ENCODE measurements around the gene OLAH.

The OLAH gene

GRCh38 chr10:15099886-15100285, 56.1 kb downstream of the OLAH start (continued):
- TF ChIP-seq PRDM4 (tag by site-specific recombination; IDR thresholded peaks at IDR 0.05): peak; percentile 51

GRCh38 chr10:15103513-15103912, 59.8 kb downstream of the OLAH start:
- no peak overlapping the region for H3K27ac ChIP-seq (ENCODE audit: extremely low read depth, low read depth, low read length)
- TF ChIP-seq ZNF19 (tag by site-specific recombination; IDR thresholded peaks at IDR 0.05; ENCODE audit: low read depth) (no peak), ZNF768 (tag by site-specific recombination; IDR thresholded peaks at IDR 0.05) (no peak), PRDM1 (tag by site-specific recombination; IDR thresholded peaks at IDR 0.05) (no peak), ZNF354C (tag by site-specific recombination; IDR thresholded peaks at IDR 0.05; ENCODE audit: borderline replicate concordance, low read depth) (no peak), ZNF510 (tag by site-specific recombination; IDR thresholded peaks at IDR 0.05; ENCODE audit: insufficient replicate concordance) (no peak), ZNF776 (tag by site-specific recombination; IDR thresholded peaks at IDR 0.05; ENCODE audit: borderline replicate concordance) (no peak), KLF17 (tag by site-specific recombination; IDR thresholded peaks at IDR 0.05) (no peak)
- H3K9me3 ChIP-seq (ENCODE audit: control insufficient read depth, insufficient read depth, low read depth, low read length): no peaks in the 10 kb centered on the region
- H3K4me3 ChIP-seq (ENCODE audit: low read depth, low read length): no peak overlapping the region
- POLR2A ChIA-PET: interaction anchor here (0.9 kb wide), 1 partner anchor 65 kb away, joined by 3 read pairs; the partner anchor contains the start of gene NMT2
- H3K36me3 ChIP-seq (ENCODE audit: control insufficient read depth in 2 of 2, insufficient read depth in 1 of 2, low read length in 2 of 2): peaks cover 39 to 72% of the 10 kb centered on the region in 2 experiments
- CTCF ChIA-PET: interaction anchor here (0.6 to 1.1 kb wide), 3 partner anchors 48 to 132 kb away, joined by 3 to 4 read pairs (median 3); no protein-coding TSS in a partner anchor
- peaks cover 8% of the 10 kb centered on the region for H3K4me1 ChIP-seq (ENCODE audit: control insufficient read depth, insufficient read depth, low read length)

GRCh38 chr10:15106352-15107013, 62.7 kb downstream of the OLAH start:
- CTCF ChIA-PET: interaction anchor here (0.5 to 2.0 kb wide), 10 partner anchors 9 to 610 kb away, joined by 3 to 9 read pairs (median 4); partner anchors contain the start of gene RPP38
- POLR2A ChIA-PET: interaction anchor here (0.6 to 1.5 kb wide), 3 partner anchors 9 to 269 kb away, joined by 3 to 4 read pairs (median 4); partner anchors contain the start of genes CDNF, DCLRE1C, HSPA14 and MSANTD7
- peaks cover 56 to 79% of the 10 kb centered on the region in 2 experiments for H3K36me3 ChIP-seq (ENCODE audit: control insufficient read depth in 2 of 2, insufficient read depth in 1 of 2, low read length in 2 of 2)
- TF ChIP-seq ZFP69B (tag by site-specific recombination; IDR thresholded peaks at IDR 0.05) (no peak), ZEB2 (tag by site-specific recombination; IDR thresholded peaks at IDR 0.05) (no peak), ZNF785 (tag by site-specific recombination; IDR thresholded peaks at IDR 0.05) (no peak), ZNF510 (tag by site-specific recombination; IDR thresholded peaks at IDR 0.05; ENCODE audit: insufficient replicate concordance) (no peak), IKZF3 (tag by site-specific recombination; IDR thresholded peaks at IDR 0.05) (peak; percentile 51; the same call in 1 of the 2 replicates), ZBTB49 (tag by site-specific recombination; IDR thresholded peaks at IDR 0.05; ENCODE audit: low read depth) (no peak), PRDM1 (tag by site-specific recombination; IDR thresholded peaks at IDR 0.05) (0 out of 2 replicates have a peak, but pooled peaks have one; percentile 16), ZNF488 (tag by site-specific recombination; IDR thresholded peaks at IDR 0.05) (no peak), ZNF654 (tag by site-specific recombination; IDR thresholded peaks at IDR 0.05; ENCODE audit: low read depth) (peak; percentile 92), ZSCAN30 (tag by site-specific recombination; IDR thresholded peaks at IDR 0.05) (0 out of 2 replicates have a peak, but pooled peaks have one; percentile 51), PRDM10 (tag by site-specific recombination; IDR thresholded peaks at IDR 0.05) (peak; percentile 56), ZNF366 (tag by site-specific recombination; conservative IDR thresholded peaks at IDR 0.05) (no peak), GLI2 (tag by site-specific recombination; IDR thresholded peaks at IDR 0.05; ENCODE audit: borderline replicate concordance, low read depth) (no peak)

More at GRCh38 chr10:15106352-15107013, 62.7 kb downstream of the OLAH start:
- H3K4me3 ChIP-seq (ENCODE audit: low read depth, low read length): no peak overlapping the region
- H3K4me1 ChIP-seq (ENCODE audit: control insufficient read depth, insufficient read depth, low read length): no peaks in the 10 kb centered on the region
- H3K27ac ChIP-seq (ENCODE audit: extremely low read depth, low read depth, low read length): no peak overlapping the region
- H3K9me3 ChIP-seq (ENCODE audit: control insufficient read depth, insufficient read depth, low read depth, low read length): no peaks in the 10 kb centered on the region
